ENCODE results near the gene MYO5B.

DNA sequence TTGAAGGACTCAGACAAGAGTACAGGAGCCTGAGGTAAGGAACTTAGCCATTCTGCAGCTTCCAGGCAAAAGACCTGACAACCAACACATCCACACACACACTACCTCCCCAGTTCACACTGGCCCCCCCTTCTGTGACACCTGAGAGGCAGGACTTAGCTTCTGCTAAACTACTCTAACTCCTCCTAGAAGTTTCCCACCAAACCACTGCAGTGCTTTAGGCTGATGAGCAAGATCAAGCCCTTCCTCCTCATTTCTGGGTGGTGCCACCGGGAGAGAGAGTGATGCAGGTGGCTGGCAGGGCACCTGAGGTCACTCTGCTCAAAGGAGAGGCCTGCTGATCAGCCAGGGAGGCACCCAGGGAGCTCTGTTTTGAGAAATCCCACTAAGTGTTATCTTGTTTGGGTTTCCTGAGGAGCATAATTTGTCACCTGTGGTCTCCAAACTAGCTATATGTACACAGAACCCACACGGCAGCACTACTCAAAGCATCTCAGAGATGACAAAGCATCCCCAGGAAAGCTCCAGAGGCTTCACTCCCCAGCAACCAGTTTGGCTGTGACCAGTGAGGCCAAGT is 188.4 kb downstream of the MYO5B start:
- no peak for TF ChIP-seq EZH2phosphoT487 (IDR thresholded peaks at IDR 0.05; ENCODE audit: borderline replicate concordance, low read depth, low read length)
- TF ChIP-seq, protein P1, sequence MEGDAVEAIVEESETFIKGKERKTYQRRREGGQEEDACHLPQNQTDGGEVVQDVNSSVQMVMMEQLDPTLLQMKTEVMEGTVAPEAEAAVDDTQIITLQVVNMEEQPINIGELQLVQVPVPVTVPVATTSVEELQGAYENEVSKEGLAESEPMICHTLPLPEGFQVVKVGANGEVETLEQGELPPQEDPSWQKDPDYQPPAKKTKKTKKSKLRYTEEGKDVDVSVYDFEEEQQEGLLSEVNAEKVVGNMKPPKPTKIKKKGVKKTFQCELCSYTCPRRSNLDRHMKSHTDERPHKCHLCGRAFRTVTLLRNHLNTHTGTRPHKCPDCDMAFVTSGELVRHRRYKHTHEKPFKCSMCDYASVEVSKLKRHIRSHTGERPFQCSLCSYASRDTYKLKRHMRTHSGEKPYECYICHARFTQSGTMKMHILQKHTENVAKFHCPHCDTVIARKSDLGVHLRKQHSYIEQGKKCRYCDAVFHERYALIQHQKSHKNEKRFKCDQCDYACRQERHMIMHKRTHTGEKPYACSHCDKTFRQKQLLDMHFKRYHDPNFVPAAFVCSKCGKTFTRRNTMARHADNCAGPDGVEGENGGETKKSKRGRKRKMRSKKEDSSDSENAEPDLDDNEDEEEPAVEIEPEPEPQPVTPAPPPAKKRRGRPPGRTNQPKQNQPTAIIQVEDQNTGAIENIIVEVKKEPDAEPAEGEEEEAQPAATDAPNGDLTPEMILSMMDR (conservative IDR thresholded peaks at IDR 0.05; ENCODE audit: low read length): no peak
